Activated T-cell treated with anti-CD3 and anti-CD28 coated beads for 4 hours (primary cell): ENCODE data around the gene CD164L2.
A peak's percentile ranks its signal among the peaks of the same experiment; 100 is the strongest.

Source experiments
- DNase-seq: peaks from one replicate; pipeline ENCODE4 v3.0.0-alpha.2; 2020

CD164L2 gene

GRCh38 chr1:27381969-27382762 lies 967 bp downstream of the CD164L2 start:
- DNase-seq: no peak

GRCh38 chr1:27380766-27381733 lies 2.1 kb downstream of the CD164L2 start:
- no peak for DNase-seq

DNA sequence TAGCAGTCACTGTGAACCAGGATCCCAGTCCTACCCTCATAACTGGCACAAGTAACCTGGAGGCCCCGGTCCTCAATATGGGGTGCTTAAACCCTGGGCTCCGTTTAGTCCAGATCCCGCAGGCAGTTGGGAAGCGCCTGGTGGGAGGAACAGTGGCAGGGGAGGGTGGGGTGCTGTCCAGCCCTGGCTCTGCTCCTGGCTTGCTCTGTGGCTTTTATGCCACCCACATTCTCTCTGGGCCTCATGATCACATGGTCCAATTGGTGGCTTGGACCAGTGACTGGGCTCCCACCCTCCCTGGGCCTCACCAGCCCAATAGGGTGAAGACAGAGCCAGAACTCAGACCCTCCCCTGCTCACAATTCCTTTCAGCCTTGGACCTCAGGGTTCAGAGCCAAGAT lies 2.9 kb downstream of the CD164L2 start:
- DNase-seq: no peak

GRCh38 chr1:27379564-27380122 lies 3.5 kb downstream of the CD164L2 start:
- no peak for DNase-seq

DNA sequence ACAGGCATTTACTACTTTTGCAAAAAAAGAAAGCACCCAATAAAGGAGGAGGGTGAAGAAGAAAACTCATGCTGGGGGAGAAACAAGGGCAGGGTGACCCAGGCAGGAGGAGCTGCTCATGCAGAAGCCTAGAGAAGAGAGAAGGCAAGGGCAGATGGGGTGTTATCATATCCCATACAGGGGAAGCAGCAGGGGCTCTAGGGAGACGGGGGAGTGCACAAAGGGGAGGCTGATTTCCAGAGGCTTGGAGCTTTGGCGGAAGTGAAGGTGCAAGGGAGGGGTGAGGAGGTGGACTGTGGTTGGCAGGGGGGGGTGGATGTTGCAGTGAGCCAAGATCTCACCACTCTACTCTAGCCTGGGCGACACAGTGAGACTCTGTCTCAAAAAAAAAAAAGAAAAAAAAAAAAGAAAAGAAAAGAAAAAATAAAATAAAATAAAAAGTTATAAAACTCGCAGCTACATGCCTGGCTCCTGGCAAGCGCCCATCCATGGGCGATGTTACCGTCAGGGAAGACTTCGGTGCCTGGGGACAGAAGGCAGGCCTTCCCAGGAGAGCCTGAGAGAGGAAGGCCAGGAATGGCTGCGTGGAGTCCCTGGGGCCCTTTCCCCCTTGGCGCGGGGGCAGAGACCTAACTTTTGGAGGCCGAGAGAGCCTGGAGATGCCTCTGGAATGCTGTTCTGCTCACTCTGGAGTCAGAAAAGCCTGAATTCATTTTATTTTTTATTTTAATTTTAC lies 5.2 kb downstream of the CD164L2 start:
- no peak for DNase-seq

DNA sequence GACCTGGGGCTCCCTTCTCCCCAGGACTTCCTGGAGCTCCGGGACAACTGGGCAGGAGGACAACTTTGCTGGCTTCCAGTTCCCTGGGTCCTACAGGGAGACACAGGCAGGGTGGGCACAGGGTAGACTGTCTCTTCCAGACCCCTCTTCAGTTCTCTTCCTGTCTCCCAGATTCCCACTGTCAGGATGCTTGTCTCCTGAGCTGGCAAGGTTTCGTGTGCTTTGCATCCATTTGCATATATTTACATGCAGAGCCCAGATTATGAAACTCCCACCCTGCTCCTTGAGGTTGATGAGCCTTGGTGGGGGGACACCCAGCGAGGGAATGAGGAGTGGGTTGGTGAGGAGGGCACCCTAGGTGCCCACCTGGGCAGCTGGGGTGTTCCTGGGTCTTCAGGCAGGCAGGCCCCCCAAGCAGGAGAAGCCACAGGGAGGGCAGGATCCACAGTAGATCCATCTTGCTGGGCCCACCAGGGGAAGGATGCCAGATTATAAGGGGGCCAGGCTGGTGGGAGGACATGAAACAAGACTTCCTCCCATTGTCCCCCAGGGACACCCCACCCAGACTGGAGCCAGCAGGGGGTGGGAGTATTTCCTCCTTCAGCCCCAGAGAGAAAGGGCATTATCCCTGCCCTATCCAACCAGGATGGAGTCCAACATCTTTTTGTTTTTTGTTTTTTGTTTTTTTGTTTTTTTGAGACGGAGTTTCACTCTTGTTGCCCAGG lies 8.6 kb downstream of the CD164L2 start, which contains the start of gene FCN3:
FCN3 (minus strand) TSS at position 463 of the 725 bp plus-strand sequence; CDS start at position 457, 6 bp downstream.
- no peak for DNase-seq

- DNase-seq: no peak
These were observed 10.1 kb downstream of the CD164L2 start for GRCh38 chr1:27372808-27373690.

GRCh38 chr1:27372022-27372807 lies 10.9 kb downstream of the CD164L2 start:
- no peak for DNase-seq

GRCh38 chr1:27368869-27369582 lies 14.1 kb downstream of the CD164L2 start:
- DNase-seq: no peak

DNA sequence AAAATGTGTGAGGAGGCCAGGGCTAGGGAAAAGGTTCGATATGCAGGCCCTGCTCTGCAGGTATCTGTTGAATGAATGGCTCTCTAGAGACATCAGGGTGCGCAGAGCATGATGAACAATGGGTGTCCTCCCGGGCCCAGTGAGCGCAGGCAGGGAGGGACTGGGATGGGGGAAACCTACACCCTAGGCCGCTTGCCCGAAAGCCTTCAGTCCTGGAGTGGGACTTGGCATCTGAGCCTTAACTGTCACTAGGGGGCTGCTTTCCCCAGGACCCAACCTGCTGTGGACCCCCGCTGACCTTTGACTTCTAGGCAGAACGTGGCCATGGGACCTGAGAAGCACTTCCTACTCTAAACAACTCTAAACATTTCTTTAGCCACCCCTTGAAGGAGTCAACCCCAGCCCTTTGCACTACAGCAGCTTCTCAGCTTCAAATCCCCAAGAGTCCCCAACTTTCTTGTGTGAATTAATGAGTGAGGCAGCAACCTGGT lies 15.9 kb downstream of the CD164L2 start:
- no peak for DNase-seq

DNA sequence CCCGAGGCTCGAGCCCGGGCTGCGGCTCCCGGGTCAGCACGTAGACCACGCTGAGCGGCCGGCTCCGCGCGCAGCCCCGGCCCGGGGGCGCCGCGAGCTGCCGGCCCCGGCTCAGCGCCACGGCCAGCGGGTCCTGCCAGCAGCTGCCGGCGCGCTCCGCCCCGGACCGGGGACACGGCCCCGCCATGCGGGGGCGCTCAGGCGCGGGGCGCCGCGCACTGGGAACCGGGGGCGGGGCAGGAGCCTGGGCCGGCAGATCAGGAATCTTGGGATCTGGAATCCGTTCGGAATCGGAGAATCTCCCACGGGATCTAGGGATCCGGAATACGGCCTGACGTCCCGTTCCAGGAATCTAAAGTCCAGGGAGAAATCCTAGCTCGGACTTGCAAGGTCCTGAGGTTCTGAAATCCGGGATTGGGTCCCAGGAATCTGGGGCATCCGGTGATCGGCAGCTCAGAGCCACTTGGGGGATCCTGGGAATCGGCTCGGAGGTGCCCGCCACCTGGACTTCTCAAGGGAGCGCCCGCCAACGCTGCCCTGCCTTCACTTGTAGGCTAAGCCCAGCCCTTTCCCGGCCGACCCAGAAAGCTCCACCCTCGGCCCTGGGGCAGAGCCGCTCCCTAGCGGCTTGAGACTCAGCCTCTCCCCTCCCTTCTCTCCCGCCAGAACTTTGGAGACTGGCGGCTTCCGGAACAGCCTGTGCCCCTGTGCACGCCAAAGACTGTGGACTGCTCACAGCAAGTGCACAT lies 16.5 kb downstream of the CD164L2 start, which contains the start of gene MAP3K6:
MAP3K6 (minus strand) TSS at position 551 of the 749 bp plus-strand sequence; CDS start at position 187, 364 bp downstream.
- DNase-seq: no peak

DNA sequence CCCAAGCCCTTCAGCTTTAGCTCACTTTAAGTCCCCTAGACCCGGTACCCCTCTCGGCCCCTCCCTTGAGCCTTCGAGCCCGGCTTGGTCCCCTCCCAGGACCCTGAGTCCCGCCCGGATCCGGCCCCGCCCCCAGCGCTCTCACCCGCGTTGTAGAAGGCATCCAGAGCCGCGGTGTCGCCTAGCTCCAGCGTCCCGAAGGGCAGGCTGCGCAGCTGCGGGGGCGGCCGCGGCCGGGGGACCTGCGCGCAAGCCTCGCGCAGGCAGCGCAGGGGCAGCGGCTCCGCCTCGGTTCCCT lies 17.1 kb downstream of the CD164L2 start:
- DNase-seq: peak; percentile 39

DNA sequence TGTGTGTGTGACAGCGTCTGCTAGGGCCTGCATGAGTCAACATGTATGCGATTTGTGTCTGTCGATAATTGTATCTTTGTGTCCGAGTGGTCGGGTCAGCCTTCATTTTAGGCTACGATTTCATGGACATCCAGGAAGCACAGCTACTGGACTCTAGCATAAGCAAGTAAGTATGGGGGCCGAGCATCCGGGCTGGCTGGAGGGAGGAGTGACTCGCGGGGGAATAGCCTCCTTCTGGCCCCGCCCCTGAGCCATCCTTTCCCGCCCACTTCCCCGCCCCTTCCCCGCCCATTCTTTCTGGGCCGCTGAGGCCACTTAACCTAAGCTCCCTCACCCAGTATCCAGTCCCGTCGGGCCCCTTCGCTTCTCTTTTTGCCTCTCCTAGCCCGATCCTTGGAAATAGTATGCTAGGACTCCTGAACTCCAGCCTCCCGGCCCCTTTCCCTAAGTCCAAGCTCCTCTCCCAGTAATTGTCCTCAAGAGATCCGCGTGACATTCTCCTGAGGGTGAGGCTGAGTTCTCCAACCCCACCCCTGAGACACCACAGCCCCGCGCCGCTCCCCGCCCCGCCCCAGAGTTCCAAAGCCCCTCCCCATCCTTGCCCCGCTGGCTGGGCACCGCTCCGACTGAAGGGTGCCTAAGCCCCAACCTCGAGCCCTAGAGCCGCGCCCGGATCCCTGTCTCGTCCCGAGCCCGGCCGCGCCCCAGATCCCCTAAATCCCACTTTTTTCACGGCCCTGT lies 17.6 kb downstream of the CD164L2 start:
- DNase-seq: peak; percentile 76

- no peak for DNase-seq
These were observed 18.3 kb downstream of the CD164L2 start for GRCh38 chr1:27364696-27365371.

- DNase-seq: no peak
These were observed 19.1 kb downstream of the CD164L2 start for GRCh38 chr1:27363766-27364695.

DNA sequence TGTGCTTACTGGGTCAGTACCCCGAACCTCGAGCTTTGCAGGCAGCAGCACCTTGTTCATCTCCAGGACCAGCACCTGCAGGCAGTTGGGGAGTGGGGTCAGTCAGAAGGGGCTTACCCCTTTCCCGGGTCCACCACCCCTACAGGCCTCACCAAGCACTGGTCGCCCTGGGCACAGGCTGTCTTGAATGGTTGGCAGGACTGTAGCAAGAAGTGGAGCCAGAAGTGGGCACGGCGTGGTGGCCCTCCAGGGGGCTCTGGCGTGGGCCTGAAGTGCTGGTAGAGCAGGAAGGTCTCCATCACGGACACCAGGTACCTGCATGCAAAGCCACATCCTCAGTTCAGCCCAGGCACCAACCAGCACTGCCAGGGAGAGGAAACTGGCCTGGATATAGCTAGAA lies 21.6 kb downstream of the CD164L2 start:
- no peak for DNase-seq
